Measurements from ENCODE around the gene AVEN.

The AVEN gene

DNA sequence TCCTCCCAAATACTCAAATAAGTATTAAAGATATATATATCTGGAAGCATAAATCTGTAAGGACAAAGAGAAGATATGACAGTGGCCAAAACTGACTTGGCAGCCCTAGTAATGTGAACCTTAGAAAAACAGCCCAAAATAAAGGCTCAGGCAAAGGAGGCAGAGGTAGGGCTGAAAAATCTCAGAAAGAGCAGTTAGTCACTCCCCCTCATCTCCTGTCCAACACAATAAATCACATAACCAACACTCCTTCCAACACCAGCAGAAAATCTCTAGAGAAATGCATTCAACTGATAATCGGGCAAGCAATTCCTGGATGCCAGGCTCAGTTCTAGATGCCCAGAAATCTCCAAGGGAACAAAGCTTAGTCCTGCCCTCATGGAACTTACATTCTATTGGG lies 92.9 kb downstream of the AVEN start:
- Mint-ChIP-seq H3K36me3 (ENCODE audit: low read depth) (peaks cover 6% of the 10 kb centered on the region), H3K4me1 (peaks cover 8% of the 10 kb centered on the region), H3K9me3 (peaks cover 4% of the 10 kb centered on the region), H3K27me3 (ENCODE audit: low read depth) (peaks cover 4% of the 10 kb centered on the region), H3K4me3 (no peak overlapping the region), H3K27ac (peak overlapping the region in 2 of 3 experiments; percentile 6 to 28)
- TF ChIP-seq, protein P1, sequence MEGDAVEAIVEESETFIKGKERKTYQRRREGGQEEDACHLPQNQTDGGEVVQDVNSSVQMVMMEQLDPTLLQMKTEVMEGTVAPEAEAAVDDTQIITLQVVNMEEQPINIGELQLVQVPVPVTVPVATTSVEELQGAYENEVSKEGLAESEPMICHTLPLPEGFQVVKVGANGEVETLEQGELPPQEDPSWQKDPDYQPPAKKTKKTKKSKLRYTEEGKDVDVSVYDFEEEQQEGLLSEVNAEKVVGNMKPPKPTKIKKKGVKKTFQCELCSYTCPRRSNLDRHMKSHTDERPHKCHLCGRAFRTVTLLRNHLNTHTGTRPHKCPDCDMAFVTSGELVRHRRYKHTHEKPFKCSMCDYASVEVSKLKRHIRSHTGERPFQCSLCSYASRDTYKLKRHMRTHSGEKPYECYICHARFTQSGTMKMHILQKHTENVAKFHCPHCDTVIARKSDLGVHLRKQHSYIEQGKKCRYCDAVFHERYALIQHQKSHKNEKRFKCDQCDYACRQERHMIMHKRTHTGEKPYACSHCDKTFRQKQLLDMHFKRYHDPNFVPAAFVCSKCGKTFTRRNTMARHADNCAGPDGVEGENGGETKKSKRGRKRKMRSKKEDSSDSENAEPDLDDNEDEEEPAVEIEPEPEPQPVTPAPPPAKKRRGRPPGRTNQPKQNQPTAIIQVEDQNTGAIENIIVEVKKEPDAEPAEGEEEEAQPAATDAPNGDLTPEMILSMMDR (IDR thresholded peaks at IDR 0.05; ENCODE audit: unreplicated experiment in 3 of 3): no peak

DNA sequence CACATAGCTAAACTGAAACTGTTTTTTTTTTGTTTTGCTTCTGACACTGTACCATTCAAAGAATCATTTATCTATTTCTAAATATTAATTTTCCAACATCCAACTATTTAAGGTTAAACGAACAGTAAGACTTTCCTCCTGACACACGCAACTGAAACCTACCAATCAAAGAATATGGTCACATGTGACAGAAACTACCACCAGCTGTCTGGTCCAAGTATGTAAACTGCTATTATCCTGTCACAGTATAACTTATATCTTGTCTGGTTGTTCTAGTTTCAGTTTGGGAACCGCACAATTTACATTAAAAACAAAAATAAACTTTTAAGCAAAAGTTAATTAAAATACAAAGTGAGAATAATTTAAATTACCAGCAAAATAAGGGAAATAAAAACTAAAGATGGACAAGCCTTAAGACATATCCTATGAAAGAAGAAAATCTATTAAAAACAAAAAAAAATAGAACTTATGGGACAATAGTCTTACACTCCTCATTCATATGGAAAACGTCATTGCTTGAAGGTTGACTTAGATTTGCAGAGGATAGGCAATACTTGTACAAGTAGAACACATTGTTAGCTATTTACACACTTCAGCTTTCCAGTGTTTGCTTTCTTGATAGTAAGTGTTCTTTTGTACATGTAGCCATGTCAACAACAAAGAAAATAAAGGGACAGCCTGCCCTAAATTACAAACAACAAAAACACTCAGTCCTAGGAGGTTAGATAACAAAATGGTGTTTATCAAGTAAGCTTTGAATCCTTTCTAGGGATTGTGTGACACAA lies 97.5 kb downstream of the AVEN start:
- Mint-ChIP-seq H3K27me3 (ENCODE audit: low read depth) (peaks cover 2% of the 10 kb centered on the region), H3K4me1 (peaks cover 7% of the 10 kb centered on the region), H3K27ac (no peak overlapping the region), H3K9me3 (peaks cover 2% of the 10 kb centered on the region), H3K36me3 (ENCODE audit: low read depth) (peaks cover 5% of the 10 kb centered on the region), H3K4me3 (no peak overlapping the region)
- TF ChIP-seq, protein P1 (IDR thresholded peaks at IDR 0.05; ENCODE audit: unreplicated experiment in 3 of 3): no peak

DNA sequence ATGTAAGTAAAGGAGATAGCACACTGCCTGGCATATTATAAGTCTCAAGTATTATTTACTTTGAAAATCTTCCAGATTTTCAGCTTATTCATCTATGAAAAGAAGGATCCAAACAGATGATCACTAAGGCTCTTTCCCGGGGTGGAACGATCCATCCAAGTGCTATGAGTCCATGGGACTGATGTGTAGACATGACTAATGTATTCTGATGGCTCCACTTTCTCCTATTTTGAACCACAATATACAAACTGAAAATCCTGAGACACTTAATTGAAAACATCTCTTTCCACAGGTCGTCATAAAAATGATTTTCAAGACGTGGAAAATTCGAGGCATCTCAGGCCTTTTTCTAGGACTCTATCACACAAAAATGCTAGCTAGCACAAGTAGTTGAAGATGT lies 104.1 kb downstream of the AVEN start:
- Mint-ChIP-seq H3K4me1 (peaks cover 6% of the 10 kb centered on the region), H3K36me3 (ENCODE audit: low read depth) (no peaks in the 10 kb centered on the region)
- TF ChIP-seq, protein P1 (IDR thresholded peaks at IDR 0.05; ENCODE audit: unreplicated experiment in 3 of 3): no peak

DNA sequence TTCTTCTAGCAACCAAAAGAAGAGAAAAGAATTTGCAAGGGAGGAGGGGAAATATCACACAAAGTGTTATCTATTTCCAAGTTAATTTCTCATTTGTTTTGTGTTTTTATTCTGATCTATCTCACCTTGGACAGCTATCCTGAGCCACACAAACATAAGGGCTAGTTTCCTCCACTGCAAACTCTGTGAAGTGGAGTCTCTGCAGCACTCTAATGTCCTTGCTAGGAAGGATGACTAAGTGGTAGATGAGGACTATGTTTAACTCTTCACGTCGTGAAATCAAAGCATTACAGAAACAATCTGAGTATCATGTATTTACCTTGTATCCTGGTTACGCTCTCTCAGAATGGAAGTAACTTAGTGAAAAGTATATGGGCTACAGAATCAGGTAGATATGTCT lies 104.6 kb downstream of the AVEN start:
- Mint-ChIP-seq H3K9me3 (no peaks in the 10 kb centered on the region), H3K27me3 (ENCODE audit: low read depth) (no peaks in the 10 kb centered on the region), H3K4me3 (no peak overlapping the region), H3K27ac (no peak overlapping the region), H3K4me1 (peaks cover 6% of the 10 kb centered on the region), H3K36me3 (ENCODE audit: low read depth) (no peaks in the 10 kb centered on the region)
- TF ChIP-seq, protein P1 (IDR thresholded peaks at IDR 0.05; ENCODE audit: unreplicated experiment in 3 of 3): no peak

More for the DNA sequence above, 104.1 kb downstream of the AVEN start:
- H3K9me3 Mint-ChIP-seq: no peaks in the 10 kb centered on the region
- H3K27ac Mint-ChIP-seq: no peak overlapping the region
- H3K4me3 Mint-ChIP-seq: no peak overlapping the region
- no peaks in the 10 kb centered on the region for H3K27me3 Mint-ChIP-seq (ENCODE audit: low read depth)

DNA sequence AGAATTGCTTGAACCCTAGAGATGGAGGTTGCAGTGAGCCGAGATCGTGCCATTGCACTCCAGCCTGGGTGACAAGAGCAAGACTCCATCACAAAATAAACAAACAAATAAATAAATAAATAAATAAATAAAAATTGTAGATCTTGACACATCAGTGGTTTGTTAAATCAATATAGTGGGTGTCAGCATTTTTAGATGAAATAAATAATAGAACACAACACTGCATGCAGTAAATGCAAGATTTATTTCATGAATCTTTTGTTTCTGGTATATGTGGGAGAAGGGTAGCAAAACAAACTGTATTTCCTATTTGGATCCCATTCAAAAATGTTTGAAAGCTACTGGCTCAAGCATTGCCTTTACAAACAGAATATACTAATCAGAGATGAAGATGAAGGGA lies 106.3 kb downstream of the AVEN start:
- Mint-ChIP-seq H3K36me3 (ENCODE audit: low read depth) (no peaks in the 10 kb centered on the region), H3K27me3 (ENCODE audit: low read depth) (no peaks in the 10 kb centered on the region), H3K27ac (peak overlapping the region in 2 of 3 experiments; percentile 9 to 83), H3K4me1 (peaks cover 6% of the 10 kb centered on the region), H3K4me3 (no peak overlapping the region), H3K9me3 (no peaks in the 10 kb centered on the region)
- TF ChIP-seq, protein P1 (IDR thresholded peaks at IDR 0.05; ENCODE audit: unreplicated experiment in 3 of 3): no peak

DNA sequence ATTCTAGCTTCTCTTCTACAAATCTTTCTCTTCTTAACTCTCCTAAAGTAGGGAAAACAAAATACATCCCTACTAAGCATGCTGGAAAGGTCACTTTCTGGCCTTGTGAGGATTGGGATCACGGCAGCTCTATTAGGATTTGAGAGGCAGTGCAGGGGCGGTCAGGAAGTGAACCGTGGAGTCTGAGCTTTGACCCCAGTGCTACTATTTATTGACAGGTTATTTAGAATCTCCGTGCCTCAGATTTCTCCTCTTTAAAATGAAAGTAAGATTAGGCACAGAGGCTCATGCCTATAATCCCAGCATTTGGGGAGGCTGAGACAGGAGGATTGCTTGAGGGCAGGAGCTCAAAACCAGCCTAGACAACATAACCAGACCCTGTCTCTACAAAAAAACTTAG lies 112.7 kb downstream of the AVEN start:
- H3K4me3 Mint-ChIP-seq: no peak overlapping the region
- H3K27me3 Mint-ChIP-seq (ENCODE audit: low read depth): no peaks in the 10 kb centered on the region
- no peaks in the 10 kb centered on the region for H3K36me3 Mint-ChIP-seq (ENCODE audit: low read depth)
- no peaks in the 10 kb centered on the region for H3K4me1 Mint-ChIP-seq
- no peak overlapping the region for H3K27ac Mint-ChIP-seq
- H3K9me3 Mint-ChIP-seq: no peaks in the 10 kb centered on the region
- TF ChIP-seq, protein P1 (IDR thresholded peaks at IDR 0.05; ENCODE audit: unreplicated experiment in 3 of 3): no peak

Data from nephron (organoid).